ENCODE data around the gene MLANA. TPM values are rescaled to one million over a fixed set of nuclear protein-coding genes. Genes with fewer than 3 reads are reported as not detected.

MLANA gene
- total RNA-seq, 1 donor: not detected

DNA sequence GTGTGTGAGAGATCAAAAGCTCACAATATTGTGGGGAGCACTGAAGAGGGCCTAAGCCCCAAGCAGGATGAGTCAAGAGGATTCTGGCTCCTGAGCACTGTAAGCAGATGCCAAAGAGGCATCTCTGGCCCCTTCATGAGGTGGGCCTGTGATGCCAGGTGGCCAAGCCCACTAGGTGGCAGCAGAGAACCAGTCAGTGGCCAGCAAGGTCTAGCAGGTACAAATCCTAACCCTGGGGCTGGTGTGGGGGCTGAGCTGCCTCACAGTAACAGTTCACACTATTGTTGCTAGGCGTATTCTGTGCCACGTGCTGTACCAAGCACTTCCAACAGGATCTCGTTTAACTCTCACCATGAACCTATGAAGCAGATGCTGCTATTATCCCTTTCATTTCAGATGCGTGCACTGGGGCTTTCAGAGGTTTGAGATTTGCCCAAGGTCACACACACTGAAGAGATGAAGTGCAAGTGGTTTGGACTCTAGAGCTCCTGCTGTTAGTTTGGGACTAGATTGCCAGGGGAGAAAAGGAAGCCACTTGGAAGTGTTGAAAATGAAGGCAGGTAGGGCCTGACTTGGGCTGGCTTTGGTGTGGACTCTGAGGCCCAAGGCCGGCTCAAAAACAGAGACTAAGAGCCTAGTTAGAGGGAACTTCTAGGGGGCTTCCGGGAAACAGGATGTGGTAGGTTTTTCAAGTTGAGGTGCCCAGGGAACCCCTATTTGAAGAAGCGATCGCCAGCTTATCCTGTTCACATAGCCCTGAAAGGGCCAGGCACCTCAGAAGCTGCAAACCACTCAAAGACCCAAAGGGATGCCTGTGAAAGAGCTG, 4.4 kb upstream of the MLANA start:
- TF ChIP-seq, protein P1, sequence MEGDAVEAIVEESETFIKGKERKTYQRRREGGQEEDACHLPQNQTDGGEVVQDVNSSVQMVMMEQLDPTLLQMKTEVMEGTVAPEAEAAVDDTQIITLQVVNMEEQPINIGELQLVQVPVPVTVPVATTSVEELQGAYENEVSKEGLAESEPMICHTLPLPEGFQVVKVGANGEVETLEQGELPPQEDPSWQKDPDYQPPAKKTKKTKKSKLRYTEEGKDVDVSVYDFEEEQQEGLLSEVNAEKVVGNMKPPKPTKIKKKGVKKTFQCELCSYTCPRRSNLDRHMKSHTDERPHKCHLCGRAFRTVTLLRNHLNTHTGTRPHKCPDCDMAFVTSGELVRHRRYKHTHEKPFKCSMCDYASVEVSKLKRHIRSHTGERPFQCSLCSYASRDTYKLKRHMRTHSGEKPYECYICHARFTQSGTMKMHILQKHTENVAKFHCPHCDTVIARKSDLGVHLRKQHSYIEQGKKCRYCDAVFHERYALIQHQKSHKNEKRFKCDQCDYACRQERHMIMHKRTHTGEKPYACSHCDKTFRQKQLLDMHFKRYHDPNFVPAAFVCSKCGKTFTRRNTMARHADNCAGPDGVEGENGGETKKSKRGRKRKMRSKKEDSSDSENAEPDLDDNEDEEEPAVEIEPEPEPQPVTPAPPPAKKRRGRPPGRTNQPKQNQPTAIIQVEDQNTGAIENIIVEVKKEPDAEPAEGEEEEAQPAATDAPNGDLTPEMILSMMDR (IDR thresholded peaks at IDR 0.05; ENCODE audit: insufficient read depth, low read length): peak; percentile 96
- H3K4me3 ChIP-seq (ENCODE audit: low read depth, low read length): no peak overlapping the region
- peak; percentile 66 for DNase-seq (ENCODE audit: low read depth)

DNA sequence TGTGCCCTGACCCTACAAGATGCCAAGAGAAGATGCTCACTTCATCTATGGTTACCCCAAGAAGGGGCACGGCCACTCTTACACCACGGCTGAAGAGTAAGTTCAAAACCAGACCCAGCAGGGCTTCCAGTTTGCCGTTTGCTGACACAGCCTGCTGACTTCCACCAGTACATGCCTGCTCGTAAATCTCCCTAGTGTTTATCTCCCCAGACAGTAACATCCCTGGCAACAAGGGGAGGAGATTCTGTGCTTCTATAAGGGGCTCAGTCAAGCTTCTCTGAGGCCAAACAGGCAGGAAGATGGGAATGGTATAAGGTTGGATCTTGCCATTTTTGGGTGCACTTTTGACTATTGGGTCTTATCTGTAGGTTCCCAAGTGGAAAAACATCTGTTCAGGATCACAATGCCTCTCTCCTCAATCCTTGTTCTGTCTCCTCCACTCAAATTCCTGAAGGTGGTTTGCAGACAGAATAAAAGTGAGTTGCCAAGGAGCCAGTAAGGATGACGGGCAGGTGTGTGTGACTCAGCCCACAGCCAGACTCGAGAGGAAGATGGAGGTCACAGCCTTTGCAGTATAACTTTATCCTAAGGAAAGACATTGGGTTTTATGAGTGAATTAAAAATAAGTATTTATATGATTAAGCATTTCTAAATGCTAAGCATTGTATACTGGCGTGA, 1.9 kb downstream of the MLANA start:
- no peak overlapping the region for H3K4me3 ChIP-seq (ENCODE audit: low read depth, low read length)
- no peak for DNase-seq (ENCODE audit: low read depth)
- TF ChIP-seq, protein P1 (IDR thresholded peaks at IDR 0.05; ENCODE audit: insufficient read depth, low read length): no peak

DNA sequence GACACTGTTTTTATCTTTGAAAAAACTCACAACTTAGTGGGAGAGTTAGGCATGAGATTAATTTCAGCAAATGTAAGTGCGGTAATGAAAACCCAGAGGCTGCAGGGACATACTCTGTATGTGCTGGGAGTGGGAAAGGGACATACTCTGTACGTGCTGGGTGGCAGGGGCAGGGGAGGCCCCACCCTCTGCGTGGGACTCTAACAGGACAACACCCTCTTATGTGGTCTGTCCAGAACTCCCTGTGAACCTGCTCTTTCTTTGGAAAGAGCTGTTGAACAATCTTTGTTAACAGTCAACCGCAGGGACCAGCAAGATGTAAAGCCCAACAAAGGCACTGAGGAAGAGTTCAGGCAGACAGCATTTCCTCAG, 2.4 kb downstream of the MLANA start:
- H3K4me3 ChIP-seq (ENCODE audit: low read depth, low read length): no peak overlapping the region
- TF ChIP-seq, protein P1 (IDR thresholded peaks at IDR 0.05; ENCODE audit: insufficient read depth, low read length): no peak
- DNase-seq (ENCODE audit: low read depth): no peak

DNA sequence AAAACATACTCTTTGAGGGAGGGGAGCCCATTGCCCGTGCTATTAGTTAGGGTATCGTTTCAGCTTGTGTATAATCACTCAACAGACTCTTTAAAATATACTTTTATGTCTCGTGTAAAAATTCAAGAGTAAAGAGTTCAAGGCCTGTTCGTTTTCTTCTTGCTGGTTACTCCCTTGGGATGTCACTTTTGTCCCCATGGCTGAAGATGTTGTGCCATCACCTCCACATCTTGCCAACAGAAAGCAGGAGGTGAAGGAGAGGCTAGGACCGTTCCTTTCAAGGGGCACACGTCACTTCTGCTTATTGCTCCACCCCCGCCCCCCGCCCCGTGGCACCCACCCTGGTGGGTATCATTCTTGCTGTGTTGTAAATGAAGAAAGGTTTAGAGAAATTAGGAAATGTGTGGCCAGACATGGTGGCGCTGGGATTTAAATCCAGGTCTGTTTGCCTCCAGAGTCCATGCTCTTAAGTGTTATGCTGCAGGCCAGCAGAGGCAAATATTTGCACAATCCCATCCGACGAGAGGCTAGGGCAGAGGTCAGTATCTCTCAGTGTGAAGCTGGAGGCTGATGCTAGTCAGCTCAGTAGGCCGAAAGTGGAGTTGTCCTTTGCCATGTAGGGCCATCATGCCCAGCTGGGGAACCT, 3.0 kb downstream of the MLANA start:
- DNase-seq (ENCODE audit: low read depth): no peak
- no peak overlapping the region for H3K4me3 ChIP-seq (ENCODE audit: low read depth, low read length)
- TF ChIP-seq, protein P1 (IDR thresholded peaks at IDR 0.05; ENCODE audit: insufficient read depth, low read length): no peak

DNA sequence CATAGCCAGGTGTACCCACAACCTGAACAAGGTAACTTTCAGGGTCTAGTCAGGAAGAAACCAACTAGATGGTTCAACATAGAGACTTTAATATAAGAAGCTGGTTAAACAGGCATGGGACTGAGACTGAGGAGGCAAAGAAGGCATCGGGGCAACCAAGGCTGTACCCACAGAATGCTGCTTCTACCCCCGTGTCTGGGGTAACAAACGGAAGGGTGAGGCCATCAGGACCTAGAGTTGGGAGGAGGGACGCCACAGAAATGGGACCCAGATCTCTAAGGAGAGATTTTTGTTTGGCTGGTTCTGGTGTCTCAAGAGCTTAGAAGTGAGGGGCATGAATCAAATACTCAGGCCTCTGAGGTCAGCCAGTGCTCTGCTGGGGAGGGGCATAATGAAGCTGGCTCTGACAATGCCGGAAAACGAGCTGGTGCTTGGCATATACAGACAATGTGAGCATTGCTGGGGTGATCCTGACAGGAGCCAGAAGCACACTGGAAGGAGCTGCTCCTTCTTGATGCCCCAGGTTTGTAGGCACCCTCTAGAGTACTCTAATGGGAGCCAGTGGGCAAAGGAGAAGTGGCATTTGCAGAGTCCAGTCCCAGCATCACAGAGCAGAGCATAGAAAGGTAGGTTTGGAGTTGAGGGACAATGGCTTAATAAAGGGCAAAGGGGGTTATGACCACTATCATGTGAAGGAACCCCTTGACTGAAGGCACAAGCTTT, 3.7 kb downstream of the MLANA start:
- TF ChIP-seq, protein P1 (IDR thresholded peaks at IDR 0.05; ENCODE audit: insufficient read depth, low read length): no peak
- DNase-seq (ENCODE audit: low read depth): no peak
- no peak overlapping the region for H3K4me3 ChIP-seq (ENCODE audit: low read depth, low read length)

DNA sequence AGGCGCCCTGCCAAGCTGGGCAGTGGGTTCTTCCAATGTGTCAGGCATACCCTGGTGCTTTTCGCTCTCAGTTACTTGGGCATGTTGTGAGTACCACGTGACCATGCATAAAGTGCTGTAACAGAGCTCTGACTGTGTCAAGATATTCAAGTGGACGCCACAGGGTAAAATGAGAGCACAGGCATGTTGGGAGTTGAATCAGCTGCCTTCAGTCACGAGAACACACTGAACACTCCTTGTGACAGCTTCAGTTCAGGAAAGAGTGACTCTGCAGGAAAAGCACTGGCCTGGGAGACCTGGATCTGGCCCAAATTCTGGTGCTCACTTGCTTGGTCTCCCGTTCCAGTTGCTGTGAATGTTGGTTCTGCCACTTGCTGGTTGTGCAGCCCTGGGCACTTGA, 5.1 kb downstream of the MLANA start:
- TF ChIP-seq, protein P1 (IDR thresholded peaks at IDR 0.05; ENCODE audit: insufficient read depth, low read length): no peak
- H3K4me3 ChIP-seq (ENCODE audit: low read depth, low read length): no peak overlapping the region
- no peak for DNase-seq (ENCODE audit: low read depth)
